ENCODE data around the gene NDUFV3. TPM values are rescaled to one million over a fixed set of nuclear protein-coding genes. Genes with fewer than 3 reads are reported as not detected.

NDUFV3 gene
- total and polyA plus RNA-seq, 2 of the 8 experiments (the other 6 are each of a cell fraction or from before 2014, with no cell fraction given): 17.0 to 44.4 TPM

DNA sequence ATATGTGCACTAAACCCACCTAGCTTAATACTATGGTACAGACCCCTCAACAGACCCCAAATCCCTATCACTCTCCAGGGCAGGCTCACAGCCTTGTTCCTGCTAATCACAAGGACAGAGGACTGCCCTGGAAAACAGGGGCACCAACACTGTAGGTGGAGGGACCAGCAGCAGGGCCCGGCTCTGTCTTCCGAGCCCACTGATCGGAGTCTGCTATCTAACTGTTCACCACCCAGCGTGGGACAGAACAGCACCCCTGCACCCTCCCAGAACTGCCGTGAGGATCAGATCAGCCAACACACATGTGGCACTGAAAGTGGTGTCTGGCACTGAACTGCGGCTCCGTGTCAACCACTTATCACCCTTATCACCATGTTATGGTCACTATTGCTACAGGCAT lies 20.0 kb upstream of the NDUFV3 start:
- Histone ChIP-seq H4K91ac (replicated peaks; ENCODE audit: insufficient read length, low read length) (no peak overlapping the region), H3K79me1 (ENCODE audit: low read depth, low read length) (peaks cover 13% of the 10 kb centered on the region), H4K8ac (ENCODE audit: extremely low read depth, insufficient read depth, low read length) (no peak overlapping the region), H3K4me2 (ENCODE audit: insufficient read depth in 1 of 2, low read depth in 2 of 2, low read length in 2 of 2) (no peak overlapping the region), H3K4me1 (replicated peaks in 1 of 4; ENCODE audit: control insufficient read depth in 3 of 4, insufficient read depth in 4 of 4, low read length in 3 of 4) (peaks cover 0 to 3% (median under 1%) of the 10 kb centered on the region in 4 experiments; a peak in 3 of 7 replicates), H3K23ac (ENCODE audit: insufficient read length) (no peak overlapping the region), H3K27ac (ENCODE audit: low read depth, low read length) (no peak overlapping the region), H2AK5ac (ENCODE audit: low read depth, low read length) (no peak overlapping the region), H3K79me2 (ENCODE audit: control insufficient read depth in 1 of 2, insufficient read depth in 2 of 2, low read length in 2 of 2) (peaks cover 11 to 64% of the 10 kb centered on the region in 2 experiments), H2BK120ac (replicated peaks; ENCODE audit: low read depth, low read length) (no peak overlapping the region), H2BK12ac (ENCODE audit: low read depth, low read length) (no peak overlapping the region), H2BK15ac (ENCODE audit: low read length) (no peak overlapping the region), H3K4me3 (ENCODE audit: extremely low read depth in 1 of 4, insufficient read depth in 2 of 4, low read depth in 3 of 4, low read length in 4 of 4) (no peak overlapping the region), H3K18ac (ENCODE audit: extremely low read depth, low read length) (no peak overlapping the region), H3K9ac (replicated peaks in 1 of 4; ENCODE audit: extremely low read depth in 1 of 4, low read depth in 3 of 4, low read length in 3 of 4) (no peak overlapping the region; a peak in 1 of 7 replicates), H2BK5ac (ENCODE audit: low read depth, low read length) (no peak overlapping the region), H3K36me3 (ENCODE audit: control insufficient read depth in 2 of 4, insufficient read depth in 4 of 4, low read length in 3 of 4) (peaks cover 29 to 75% (median 58%) of the 10 kb centered on the region in 4 experiments), H3K9me3 (ENCODE audit: insufficient read depth in 2 of 2, low read depth in 1 of 2, low read length in 1 of 2) (no peaks in the 10 kb centered on the region), H3K27me3 (replicated peaks in 1 of 4; ENCODE audit: control insufficient read depth in 3 of 4, extremely low read depth in 1 of 4, insufficient read depth in 3 of 4, low read length in 3 of 4) (no peaks in the 10 kb centered on the region), H3K56ac (replicated peaks; ENCODE audit: insufficient read length, low read depth, low read length) (no peak overlapping the region), H3K14ac (ENCODE audit: insufficient read length) (no peak overlapping the region), H4K5ac (ENCODE audit: insufficient read length, low read depth, low read length) (no peak overlapping the region), H4K20me1 (replicated peaks in 1 of 2; ENCODE audit: control insufficient read depth in 1 of 2, insufficient read depth in 2 of 2, low read length in 2 of 2) (peaks cover 5 to 15% of the 10 kb centered on the region in 2 experiments), H2AFZ (ENCODE audit: low read length) (no peak overlapping the region), H3K4ac (replicated peaks; ENCODE audit: insufficient read length, low read depth, low read length) (no peak overlapping the region), H2BK20ac (ENCODE audit: low read length) (no peak overlapping the region), H3K23me2 (ENCODE audit: low read depth, low read length) (0 out of 2 replicates have a peak, but pooled peaks cover 1% of the 10 kb centered on the region)
- FAIRE-seq: no peak
- POLR2A ChIA-PET (ENCODE audit: partially characterized antibody): interaction anchor here (0.9 to 1.3 kb wide), 6 partner anchors 8 to 73 kb away, joined by 3 to 4 read pairs (median 3); no protein-coding TSS in a partner anchor
- 99% methylated on average over 7 of the region's 7 CpGs; no CpG with 5 or more reads in 1 of the 2 experiments for WGBS, 2 experiments (ENCODE audit: extremely low coverage in 1 of 2, insufficient coverage in 1 of 2, insufficient read length in 1 of 2, insufficient replicate concordance in 2 of 2, low coverage in 1 of 2, low lambda C conversion rate in 2 of 2, missing lambda C conversion rate in 1 of 2)
- no peak for DNase-seq (ENCODE audit: low read depth in 1 of 2, low spot score in 2 of 2)
- TF ChIP-seq, protein P1, sequence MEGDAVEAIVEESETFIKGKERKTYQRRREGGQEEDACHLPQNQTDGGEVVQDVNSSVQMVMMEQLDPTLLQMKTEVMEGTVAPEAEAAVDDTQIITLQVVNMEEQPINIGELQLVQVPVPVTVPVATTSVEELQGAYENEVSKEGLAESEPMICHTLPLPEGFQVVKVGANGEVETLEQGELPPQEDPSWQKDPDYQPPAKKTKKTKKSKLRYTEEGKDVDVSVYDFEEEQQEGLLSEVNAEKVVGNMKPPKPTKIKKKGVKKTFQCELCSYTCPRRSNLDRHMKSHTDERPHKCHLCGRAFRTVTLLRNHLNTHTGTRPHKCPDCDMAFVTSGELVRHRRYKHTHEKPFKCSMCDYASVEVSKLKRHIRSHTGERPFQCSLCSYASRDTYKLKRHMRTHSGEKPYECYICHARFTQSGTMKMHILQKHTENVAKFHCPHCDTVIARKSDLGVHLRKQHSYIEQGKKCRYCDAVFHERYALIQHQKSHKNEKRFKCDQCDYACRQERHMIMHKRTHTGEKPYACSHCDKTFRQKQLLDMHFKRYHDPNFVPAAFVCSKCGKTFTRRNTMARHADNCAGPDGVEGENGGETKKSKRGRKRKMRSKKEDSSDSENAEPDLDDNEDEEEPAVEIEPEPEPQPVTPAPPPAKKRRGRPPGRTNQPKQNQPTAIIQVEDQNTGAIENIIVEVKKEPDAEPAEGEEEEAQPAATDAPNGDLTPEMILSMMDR (IDR thresholded peaks at IDR 0.05; ENCODE audit: control extremely low read depth in 1 of 3, insufficient read depth in 1 of 3, low read depth in 1 of 3, low read length in 3 of 3): no peak
- TF ChIP-seq BRCA1 (IDR thresholded peaks at IDR 0.05; ENCODE audit: low read depth, low read length) (no peak), RXRA (IDR thresholded peaks at IDR 0.05; ENCODE audit: insufficient read depth, low read depth, low read length) (no peak)
- CTCF ChIA-PET (ENCODE audit: partially characterized antibody): interaction anchor here (2.0 kb wide), 1 partner anchor 18 kb away, joined by 4 read pairs; no protein-coding TSS in a partner anchor

Measured in H1 (cell line).